Measurements from ENCODE around the gene SAMD4A. TPM values are rescaled to one million over a fixed set of nuclear protein-coding genes. Genes with fewer than 3 reads are reported as not detected.

The SAMD4A gene
- total and polyA plus RNA-seq, 8 donors, result 2.5 to 67.4 (median 15.9) TPM

GRCh38 chr14:54739514-54739913 lies 172.6 kb downstream of the SAMD4A start:
- WGBS, 5 donors, result 91 to 94% (median 92%) methylated on average over 7 of the region's 7 CpGs
- no peak overlapping the region for H3K4me3 ChIP-seq
- H3K36me3 ChIP-seq, result no peaks in the 10 kb centered on the region
- no peaks in the 10 kb centered on the region for H3K9me3 ChIP-seq
- H3K27me3 ChIP-seq, result no peaks in the 10 kb centered on the region
- no peak overlapping the region for H3K27ac ChIP-seq
- TF ChIP-seq POLR2AphosphoS5 (IDR thresholded peaks at IDR 0.05) (no peak), EP300 (IDR thresholded peaks at IDR 0.05) (no peak), CTCF (IDR thresholded peaks at IDR 0.05) (no peak), POLR2A (IDR thresholded peaks at IDR 0.05) (no peak)
- no peak for DNase-seq
- intact Hi-C loops (cut with DNase I; ENCODE audit: low total_unique reads), result no loop called here
- H3K4me1 ChIP-seq, result peaks cover 0 to 12% (median 4%) of the 10 kb centered on the region in 4 donors

GRCh38 chr14:54742492-54743350 lies 175.8 kb downstream of the SAMD4A start:
- Histone ChIP-seq H3K4me3 (no peak overlapping the region), H3K36me3 (no peaks in the 10 kb centered on the region), H3K27ac (no peak overlapping the region), H3K9me3 (no peaks in the 10 kb centered on the region), H3K4me1 (peaks cover 0 to 17% (median 8%) of the 10 kb centered on the region in 4 donors), H3K27me3 (no peaks in the 10 kb centered on the region)
- TF ChIP-seq EP300 (IDR thresholded peaks at IDR 0.05) (no peak), POLR2A (IDR thresholded peaks at IDR 0.05) (no peak), POLR2AphosphoS5 (IDR thresholded peaks at IDR 0.05) (no peak), CTCF (IDR thresholded peaks at IDR 0.05) (no peak)
- WGBS, 5 donors, result 87 to 93% (median 92%) methylated on average over 5 of the region's 5 CpGs
- intact Hi-C loops (cut with DNase I; ENCODE audit: low total_unique reads), result no loop called here
- DNase-seq, result no peak

- Histone ChIP-seq H3K36me3 (no peaks in the 10 kb centered on the region), H3K9me3 (no peaks in the 10 kb centered on the region), H3K27me3 (no peaks in the 10 kb centered on the region), H3K27ac (no peak overlapping the region), H3K4me3 (no peak overlapping the region), H3K4me1 (peaks cover 0 to 16% (median 6%) of the 10 kb centered on the region in 4 donors)
- TF ChIP-seq POLR2AphosphoS5 (IDR thresholded peaks at IDR 0.05) (no peak), EP300 (IDR thresholded peaks at IDR 0.05) (no peak), CTCF (IDR thresholded peaks at IDR 0.05) (no peak), POLR2A (IDR thresholded peaks at IDR 0.05) (no peak)
- intact Hi-C loops (cut with DNase I; ENCODE audit: low total_unique reads), result no loop called here
- DNase-seq, result no peak
- 82 to 93% (median 89%) methylated on average over 5 of the region's 5 CpGs for WGBS, 5 donors
Observed at GRCh38 chr14:54743382-54743781, 176.5 kb downstream of the SAMD4A start.

GRCh38 chr14:54746019-54746418 lies 179.1 kb downstream of the SAMD4A start:
- WGBS, 5 donors, result 27 to 55% (median 44%) methylated on average over 3 of the region's 3 CpGs
- no peak overlapping the region for H3K4me3 ChIP-seq
- peak overlapping the region in 1 of 5 donors; percentile 20 for H3K27ac ChIP-seq
- no peaks in the 10 kb centered on the region for H3K9me3 ChIP-seq
- TF ChIP-seq EP300 (IDR thresholded peaks at IDR 0.05) (no peak), POLR2AphosphoS5 (IDR thresholded peaks at IDR 0.05) (no peak), CTCF (IDR thresholded peaks at IDR 0.05) (no peak), POLR2A (IDR thresholded peaks at IDR 0.05) (no peak)
- H3K36me3 ChIP-seq, result peaks cover 0 to 4% (median 2%) of the 10 kb centered on the region in 4 donors
- no peak for DNase-seq
- no peaks in the 10 kb centered on the region for H3K27me3 ChIP-seq
- H3K4me1 ChIP-seq, result peaks cover 0 to 16% (median 6%) of the 10 kb centered on the region in 4 donors
- intact Hi-C loops (cut with DNase I; ENCODE audit: low total_unique reads), result no loop called here

Data from stomach (tissue), 9 donors.